Measurements from ENCODE around the gene SHISAL2A.

Gene SHISAL2A

GRCh38 chr1:52657702-52658101, 24.7 kb downstream of the SHISAL2A start:
- DNase-seq = no peak
- intact Hi-C loops (cut with DNase I) = no loop called here

GRCh38 chr1:52658795-52659194, 25.8 kb downstream of the SHISAL2A start:
- DNase-seq = no peak
- intact Hi-C loops (cut with DNase I) = no loop called here

- intact Hi-C loops (cut with DNase I) = no loop called here
Measured at GRCh38 chr1:52659356-52659755, 26.4 kb downstream of the SHISAL2A start.

GRCh38 chr1:52659851-52660596, 27.1 kb downstream of the SHISAL2A start:
- intact Hi-C loops (cut with DNase I) = no loop called here
- no peak for DNase-seq

More at GRCh38 chr1:52659356-52659755, 26.4 kb downstream of the SHISAL2A start:
- DNase-seq = no peak

DNA sequence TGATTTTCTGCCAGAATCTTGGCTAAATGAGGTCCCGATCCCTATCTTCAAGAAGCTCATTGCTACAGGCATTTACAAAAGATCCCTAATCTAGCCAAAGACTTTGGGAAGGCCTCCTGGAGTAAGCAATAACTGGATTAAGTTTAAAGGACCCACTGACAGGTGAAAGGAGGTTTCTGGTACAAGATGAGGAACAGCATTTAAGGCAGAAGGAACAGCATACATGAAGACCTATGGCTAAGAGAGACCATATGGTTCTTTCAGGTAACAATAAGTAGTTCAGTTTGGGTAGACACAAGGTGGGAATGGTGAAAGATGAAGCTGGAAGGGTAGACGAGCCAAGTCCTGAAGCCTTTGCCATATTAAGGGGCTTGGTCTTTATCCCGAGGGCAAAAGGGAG, 27.8 kb downstream of the SHISAL2A start:
- intact Hi-C loops (cut with DNase I) = no loop called here
- DNase-seq = no peak

- DNase-seq = no peak
- intact Hi-C loops (cut with DNase I) = no loop called here
Measured at GRCh38 chr1:52662645-52663313, 29.8 kb downstream of the SHISAL2A start.

DNA sequence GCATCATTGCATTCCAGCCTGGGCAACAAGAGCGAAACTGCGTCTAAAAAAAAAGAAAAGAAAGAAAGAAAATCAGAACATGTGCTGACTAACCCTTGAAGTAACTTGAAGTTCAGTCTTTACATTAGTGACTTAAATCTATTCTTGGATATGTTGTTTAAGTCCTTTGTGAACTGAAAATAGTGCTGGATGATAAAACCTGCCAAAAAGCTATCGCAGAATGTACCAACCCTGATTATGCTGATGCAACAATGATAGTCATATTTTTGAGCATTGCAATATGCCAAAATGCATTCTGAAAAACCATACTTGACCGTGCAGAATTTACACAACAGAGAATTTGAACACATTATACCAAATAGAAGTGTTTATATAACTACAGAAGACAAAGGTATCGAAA, 30.7 kb downstream of the SHISAL2A start:
- intact Hi-C loops (cut with DNase I) = no loop called here
- DNase-seq = no peak

DNA sequence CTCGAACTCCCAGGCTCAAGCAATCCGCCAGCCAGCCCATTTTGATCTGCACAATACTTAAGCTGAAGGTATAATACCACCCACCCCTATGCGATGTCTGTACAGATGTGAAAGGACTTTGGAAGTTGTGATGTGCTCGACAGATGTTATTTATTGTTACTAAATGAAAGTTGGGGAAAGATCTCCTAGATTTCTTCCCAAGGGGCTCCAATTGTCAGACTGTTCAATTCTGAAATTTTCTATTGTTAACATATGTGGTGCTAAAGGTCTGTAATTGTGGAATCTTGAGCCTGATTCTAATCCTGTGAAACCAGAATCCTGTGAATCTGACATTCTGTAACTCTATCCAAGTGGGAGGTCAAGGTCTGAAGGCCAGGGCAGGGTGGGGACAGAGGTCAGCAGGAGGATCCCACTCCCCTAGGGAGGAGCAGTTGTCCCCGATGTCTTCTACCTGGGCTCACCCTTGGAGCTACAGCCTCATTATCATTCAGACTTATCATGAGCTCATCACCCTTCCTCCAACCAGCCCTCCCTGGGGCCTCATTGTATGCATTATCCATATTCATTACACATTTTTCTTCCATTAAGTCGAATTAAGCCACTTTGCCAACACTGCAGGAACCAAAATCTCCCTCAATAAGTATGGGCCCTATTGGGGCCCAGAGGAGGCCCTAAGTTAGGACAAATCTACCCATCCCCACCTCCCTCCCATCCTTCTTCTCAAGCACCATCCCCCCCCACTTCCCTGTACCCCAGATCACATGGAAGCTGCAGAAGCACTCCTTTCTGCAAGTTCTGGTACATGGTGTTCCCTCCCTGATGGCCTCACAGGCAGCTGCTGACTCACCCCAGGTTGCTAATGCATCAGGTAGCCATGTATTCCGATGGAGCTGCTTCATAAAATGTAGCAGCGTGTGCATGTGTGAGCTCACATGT, 32.3 kb downstream of the SHISAL2A start:
- intact Hi-C loops (cut with DNase I) = no loop called here
- no peak for DNase-seq

DNA sequence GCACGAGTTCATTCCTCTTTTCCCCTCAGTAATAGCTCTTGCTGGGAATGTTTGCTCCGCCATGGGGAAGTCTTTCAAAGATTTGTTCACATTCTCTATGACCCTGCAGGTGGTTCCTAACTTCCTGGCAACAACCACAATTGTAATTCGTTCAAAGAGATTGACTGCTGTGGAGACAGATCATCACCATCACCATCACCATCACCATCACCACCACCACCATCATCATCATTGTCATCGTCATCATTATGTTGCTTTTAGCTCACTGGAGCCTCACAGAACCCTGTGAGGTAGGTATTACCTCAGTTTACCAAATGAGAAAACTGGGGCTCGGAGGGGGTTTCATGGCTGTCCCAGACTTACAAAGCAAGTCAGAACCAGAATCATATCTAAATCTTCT, 34.3 kb downstream of the SHISAL2A start:
- intact Hi-C loops (cut with DNase I) = no loop called here
- DNase-seq = no peak

- no peak for DNase-seq
- intact Hi-C loops (cut with DNase I) = no loop called here
Measured at GRCh38 chr1:52667984-52668383, 35.0 kb downstream of the SHISAL2A start.

DNA sequence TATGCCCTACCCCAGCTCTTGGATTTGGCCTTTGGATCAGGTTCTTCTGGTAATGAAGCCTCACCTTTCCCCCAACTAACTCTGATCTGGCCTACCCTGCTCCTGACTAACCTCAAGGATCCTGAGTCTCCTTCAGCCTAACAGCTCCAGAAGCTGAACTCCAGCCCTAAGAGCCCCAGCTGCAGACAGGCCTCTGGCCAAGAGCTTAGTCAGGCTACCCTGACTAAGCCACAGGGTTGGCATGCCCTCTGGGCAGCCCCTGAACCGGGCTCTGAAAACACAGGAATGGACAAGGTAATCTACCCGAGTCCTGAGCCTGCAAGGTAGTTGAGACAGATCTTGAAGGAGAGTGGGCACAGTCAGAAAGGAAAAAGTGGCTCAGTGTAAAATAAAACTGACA, 35.7 kb downstream of the SHISAL2A start:
- intact Hi-C loops (cut with DNase I) = no loop called here
- no peak for DNase-seq

DNA sequence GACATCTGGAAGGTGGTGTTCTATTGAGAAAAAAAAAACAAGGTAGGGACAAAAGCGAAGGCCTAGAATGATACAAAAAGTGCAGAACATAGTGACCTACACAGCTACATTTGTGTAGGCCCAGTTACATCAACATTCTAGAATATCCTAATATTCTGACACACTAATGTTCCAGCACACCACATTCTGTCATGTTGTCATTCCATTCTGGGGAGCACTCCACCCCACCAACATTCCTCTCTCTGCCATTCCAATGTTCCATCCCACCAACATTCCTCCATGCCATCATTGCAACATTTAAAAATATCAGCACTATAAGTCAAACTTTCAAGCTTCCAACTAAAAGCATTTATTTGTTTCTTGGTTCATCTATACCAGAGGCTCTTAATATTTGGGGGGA, 36.7 kb downstream of the SHISAL2A start:
- DNase-seq = no peak
- intact Hi-C loops (cut with DNase I) = no loop called here

DNA sequence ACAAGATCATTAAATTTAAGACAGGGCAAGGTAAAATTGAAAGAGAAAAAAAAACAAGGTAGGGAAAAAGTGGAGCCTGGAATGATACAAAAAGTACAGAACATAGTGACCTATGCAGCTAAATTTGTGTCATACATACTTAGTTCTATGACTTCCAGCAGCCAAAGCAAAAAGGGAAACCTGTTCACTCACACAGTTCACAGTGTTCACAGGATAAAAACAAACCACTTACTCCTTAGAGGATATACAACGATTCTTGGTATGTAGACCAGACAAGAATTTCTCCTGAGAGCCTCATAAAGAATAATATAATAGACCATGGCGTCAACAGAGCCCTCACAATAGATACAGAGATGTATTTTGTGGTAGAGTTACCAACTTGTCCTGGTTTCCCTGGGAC, 37.6 kb downstream of the SHISAL2A start:
- intact Hi-C loops (cut with DNase I) = no loop called here
- DNase-seq = no peak

- DNase-seq = peak in 1 of 10 donors; percentile 38
- intact Hi-C loops (cut with DNase I) = no loop called here
Measured at GRCh38 chr1:52672946-52673345, 40.0 kb downstream of the SHISAL2A start.

DNA sequence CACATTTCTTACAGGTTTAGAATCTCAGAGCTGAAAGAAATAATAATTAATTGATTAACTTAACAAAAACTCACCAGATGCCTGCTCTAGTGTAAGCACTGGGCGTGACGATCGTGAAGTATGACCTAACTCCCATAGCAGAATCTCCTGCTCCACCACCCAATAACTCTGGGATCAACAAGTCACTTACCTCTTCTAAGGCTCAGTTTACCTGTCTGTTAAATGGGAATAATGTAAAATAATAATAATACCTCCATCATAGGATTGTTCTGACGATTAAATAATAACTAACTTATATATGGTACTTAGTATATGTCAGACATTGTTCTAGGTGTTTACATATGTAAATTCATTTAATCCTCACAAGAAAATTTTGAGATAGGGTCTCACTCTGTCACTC, 40.5 kb downstream of the SHISAL2A start:
- intact Hi-C loops (cut with DNase I) = no loop called here
- DNase-seq = no peak

GRCh38 chr1:52674497-52675384, 41.8 kb downstream of the SHISAL2A start:
- intact Hi-C loops (cut with DNase I) = no loop called here
- DNase-seq = peak in 1 of 10 donors; percentile 14

DNA sequence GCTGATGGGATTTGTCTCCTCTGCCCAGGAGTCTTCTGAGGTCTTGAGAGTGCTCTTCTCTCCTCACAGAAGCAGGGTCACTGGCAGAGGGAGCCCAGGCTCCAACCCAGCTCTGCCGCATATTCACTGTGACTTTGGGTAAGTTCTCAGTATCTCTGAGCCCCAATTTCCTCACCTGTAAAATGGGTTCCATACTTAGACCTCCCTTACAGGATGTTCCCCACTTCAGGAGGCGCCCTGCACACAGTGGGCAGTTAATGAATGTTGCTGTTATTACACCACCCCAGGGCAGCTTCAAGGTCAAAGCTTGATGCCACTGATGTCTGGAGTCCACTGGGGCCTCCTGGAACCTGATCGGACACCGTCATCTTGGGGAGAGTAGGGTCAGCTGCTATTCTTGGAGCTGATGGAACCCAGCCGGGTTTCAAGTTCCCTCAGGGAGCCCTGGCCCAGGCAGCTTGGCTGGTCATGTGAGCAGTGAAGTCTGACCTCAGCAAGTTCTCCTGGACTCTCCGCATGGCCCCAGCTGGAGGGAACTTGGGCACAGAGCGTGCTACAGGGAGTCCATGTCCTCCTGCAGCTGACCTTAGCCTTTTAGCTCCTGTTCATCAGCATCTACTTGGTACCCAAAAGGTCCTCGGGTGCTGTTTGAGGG, 43.4 kb downstream of the SHISAL2A start:
- intact Hi-C loops (cut with DNase I) = no loop called here
- peak in 5 of 10 donors; percentile 16 to 89 (median 23) for DNase-seq

GRCh38 chr1:52677076-52677806, 44.3 kb downstream of the SHISAL2A start:
- DNase-seq = no peak

DNA sequence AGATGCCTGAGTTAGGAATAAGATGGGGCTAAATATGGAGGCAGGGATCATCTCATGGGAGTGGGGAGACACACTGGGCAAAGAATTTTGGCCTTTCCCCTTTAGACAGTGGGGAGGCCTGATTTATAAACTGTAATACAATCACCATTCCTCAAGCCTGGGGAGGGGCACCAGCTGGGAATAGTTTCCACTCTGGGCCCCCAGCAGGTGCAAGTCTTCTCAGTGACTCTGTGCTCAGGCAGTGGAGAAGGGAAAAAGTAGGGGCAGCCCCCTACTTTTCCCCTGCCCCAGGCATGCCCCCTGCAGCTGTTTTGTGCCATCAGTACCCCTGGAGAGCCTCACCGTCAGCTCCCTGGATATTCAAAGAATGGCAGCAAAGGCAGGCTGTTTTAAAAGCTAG, 46.1 kb downstream of the SHISAL2A start:
- intact Hi-C loops (cut with DNase I) = no loop called here
- DNase-seq = no peak

More at GRCh38 chr1:52677076-52677806, 44.3 kb downstream of the SHISAL2A start:
- intact Hi-C loops (cut with DNase I) = no loop called here
